Stimulated activated CD8-positive, alpha-beta memory T cell treated with anti-CD3 and anti-CD28 coated beads, Interleukin-12 subunit alpha, Interleukin-12 subunit beta, amount 100 ng/mL, for 24 hours (primary cell): ENCODE results near the gene PRR19.
"Not testable (repeated sequence)": the region's sequence is repeated elsewhere in the genome, so short reads cannot be mapped to it uniquely, and the experiment has no call there.

ENCODE experiments used
- DNase-seq: peaks from one replicate; pipeline ENCODE4 v3.0.0-alpha.2; 2020; ENCODE audit errors: extremely low read depth

Gene PRR19

DNA sequence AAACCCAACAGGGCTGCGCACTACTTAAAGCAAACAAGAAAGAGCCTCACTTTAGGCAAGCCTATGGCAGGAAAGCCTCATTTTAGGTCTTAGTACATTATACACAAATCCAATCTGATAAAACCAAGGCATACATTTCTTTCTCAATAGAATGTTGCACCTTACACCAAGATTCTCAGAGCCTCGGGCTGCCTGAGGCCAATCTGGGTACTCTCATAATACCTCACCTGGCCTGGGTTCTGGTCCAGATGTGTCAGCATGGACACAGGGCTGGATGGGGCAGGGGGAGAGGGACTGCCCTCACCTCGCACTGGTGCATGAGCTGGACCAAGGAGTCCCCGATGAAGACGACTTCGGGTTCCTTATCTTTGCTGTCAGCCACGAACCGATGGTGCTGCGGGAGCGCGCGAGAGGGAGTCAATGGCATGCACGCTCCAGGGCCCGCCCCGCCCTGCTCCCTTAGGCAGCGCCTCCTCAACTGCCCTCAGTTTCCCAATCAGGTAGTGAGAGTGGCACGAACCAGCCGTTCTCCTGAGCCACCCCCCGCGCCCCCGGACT lies at the start of gene PRR19:
PRR19 (plus strand) TSS at position 487 of the 558 bp plus-strand sequence. CDS start 7,453 bp downstream, outside the sequence.
- DNase-seq: no peak

DNA sequence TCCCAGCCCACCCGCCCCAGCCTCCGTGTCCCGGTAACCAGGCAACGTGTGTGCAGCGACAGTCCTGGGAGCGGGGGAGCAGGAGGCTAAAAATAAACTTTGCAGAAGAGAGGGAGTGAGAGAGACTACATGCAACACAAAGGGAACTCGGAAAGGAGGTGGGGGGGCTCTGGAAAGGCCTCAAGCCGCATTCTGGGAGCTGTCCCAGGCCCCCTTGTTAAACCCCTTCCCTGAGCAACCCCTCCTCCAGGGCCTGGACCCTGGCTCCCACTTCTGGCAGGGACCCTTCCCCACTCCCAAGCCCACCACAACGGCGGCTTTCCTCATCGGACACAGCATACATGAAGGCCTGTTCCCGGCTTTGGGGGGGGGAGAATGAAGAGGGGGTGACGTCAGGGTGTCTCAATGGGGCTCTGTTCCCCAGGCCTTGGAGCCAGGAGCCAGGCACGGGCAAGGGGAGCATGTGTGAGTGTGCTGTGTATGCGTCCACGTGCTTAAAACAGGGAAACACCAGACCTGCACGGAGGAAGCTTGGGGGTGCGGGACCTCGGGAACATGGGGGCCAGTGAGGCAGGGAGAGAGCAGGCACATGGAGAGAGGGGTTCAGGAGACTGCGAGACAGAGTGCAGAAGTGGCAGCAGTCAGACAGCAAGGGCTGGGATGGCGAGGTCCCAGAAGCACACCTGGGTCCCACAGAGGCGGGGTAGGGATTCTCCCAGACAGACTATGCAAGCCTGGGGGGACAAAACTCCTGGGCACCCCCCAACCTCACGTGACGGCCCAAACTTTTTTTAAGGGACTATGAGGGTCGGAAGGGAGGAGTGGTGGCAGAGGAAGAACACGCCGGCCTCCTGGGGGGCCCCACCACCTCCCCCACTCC lies 49.3 kb upstream of the PRR19 start:
- no peak for DNase-seq

DNA sequence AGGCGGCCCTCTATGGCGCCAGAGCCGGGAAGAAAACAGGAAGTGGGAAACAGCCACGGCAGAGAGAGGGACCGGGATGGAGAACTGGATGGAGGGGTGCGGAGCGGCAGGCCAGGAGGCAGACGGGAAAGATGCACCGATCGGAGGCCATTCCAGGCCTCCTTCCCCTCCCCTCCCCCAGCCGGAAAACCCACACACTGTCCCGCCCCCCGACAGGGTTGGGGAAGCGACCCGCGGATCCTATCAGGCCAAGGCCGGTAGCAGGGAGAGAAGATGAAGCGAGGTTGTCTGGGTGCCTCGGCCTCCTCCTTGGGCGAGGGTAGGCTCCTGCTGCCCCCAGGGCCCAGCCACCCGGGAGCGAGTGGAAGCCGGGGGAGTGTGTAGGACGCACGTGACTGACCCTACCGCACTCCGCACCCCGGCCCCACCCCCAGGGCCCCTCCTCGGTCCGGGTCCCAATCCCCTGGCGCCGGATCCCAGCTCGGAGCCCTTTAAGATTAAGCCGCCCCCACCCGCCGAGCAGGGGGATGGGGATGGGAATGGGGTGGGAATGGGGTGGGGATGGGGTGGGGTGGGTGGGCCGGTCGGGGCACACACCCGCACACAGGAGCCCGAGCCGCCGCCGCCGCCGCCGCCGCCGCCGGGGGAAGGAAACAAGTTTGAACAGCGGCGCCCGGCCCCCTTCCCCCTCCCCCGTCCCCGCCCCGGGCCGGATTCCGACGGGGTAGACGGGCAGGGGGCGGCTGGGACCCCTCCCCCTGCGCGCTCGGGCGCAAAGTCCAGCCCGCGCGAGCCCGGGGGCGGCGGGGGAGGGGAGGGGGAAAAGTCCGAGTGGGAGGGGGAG lies 48.5 kb upstream of the PRR19 start:
- DNase-seq: peak; percentile 32

GRCh38 chr19:42254089-42254849 lies 47.7 kb upstream of the PRR19 start:
- DNase-seq: peak; percentile 51

- peak; percentile 83 for DNase-seq
Measured at GRCh38 chr19:42254850-42255765, 46.8 kb upstream of the PRR19 start, which contains the start of gene ERF. ERF (minus strand) TSS chr19:42255128; CDS start chr19:42254999, 129 bp downstream.

DNA sequence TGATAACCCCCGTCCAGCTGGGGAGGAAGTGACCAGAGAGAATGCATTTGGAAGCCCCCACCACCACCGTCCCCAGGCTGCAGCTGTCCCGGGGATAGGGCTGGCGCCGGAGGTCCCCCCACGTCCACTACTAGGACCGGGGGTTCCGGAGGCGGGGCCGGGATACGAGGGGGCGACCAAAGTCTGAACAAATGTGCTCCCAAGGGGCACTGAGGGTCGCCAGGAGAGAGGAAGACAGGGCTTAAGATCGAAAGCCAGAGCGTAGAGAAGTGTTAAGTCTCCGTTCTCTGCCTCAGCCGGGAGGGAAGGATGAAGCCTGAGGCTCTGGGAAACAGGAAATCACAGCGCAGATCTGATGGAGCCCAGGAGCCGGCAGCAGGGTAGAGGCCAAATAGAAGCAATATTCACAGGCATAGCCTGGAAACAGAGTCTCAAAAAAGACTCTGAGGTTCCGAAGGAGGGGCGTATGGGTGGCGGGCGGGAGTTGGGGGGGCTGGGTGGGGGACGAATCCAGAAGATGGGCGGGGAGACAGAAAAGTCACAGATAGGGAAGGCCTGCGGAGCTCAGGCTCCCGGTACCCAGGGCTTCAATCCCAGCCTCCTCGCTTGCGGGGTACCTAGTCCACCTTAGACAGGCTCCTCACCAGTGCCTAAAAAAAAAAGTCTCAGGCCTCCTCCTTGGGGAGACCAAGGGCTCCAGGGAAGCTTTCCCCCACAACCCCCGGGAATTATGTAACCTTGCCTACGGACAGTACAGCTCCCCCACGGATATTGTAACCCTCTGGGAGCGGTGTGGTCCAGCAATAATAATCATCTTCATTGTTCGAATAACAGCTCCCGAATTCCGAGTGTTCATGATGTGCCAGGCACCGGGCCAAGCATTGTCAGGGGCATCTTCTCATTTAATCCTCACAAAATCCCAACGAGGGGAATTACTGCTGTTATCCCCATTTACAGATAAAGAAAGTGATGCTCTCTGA lies 45.9 kb upstream of the PRR19 start:
- no peak for DNase-seq

- not testable (repeated sequence) for DNase-seq
Measured at GRCh38 chr19:42257842-42258241, 44.1 kb upstream of the PRR19 start.

GRCh38 chr19:42261763-42262162 lies 40.2 kb upstream of the PRR19 start:
- no peak for DNase-seq

DNA sequence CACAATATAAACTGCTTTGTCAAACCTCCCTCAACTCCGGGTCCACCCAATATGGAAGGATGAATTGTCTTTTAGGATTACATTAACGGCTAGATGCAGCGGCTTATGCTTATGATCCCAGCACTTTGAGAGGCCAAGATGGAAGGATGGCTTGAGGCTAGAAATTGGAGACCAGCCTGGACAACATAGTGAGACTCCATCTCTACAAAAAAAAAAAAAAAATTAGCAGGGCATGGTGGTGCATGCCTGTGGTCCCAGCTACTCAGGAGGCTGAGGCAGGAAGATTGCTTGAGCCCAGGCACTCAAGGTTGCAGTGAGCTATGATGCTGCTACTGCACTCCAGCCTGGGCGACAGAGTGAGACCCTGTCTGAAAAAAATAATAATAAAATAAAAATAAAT lies 35.8 kb upstream of the PRR19 start:
- DNase-seq: not testable (repeated sequence)

- DNase-seq: not testable (repeated sequence)
Measured at GRCh38 chr19:42266928-42267603, 34.9 kb upstream of the PRR19 start.

DNA sequence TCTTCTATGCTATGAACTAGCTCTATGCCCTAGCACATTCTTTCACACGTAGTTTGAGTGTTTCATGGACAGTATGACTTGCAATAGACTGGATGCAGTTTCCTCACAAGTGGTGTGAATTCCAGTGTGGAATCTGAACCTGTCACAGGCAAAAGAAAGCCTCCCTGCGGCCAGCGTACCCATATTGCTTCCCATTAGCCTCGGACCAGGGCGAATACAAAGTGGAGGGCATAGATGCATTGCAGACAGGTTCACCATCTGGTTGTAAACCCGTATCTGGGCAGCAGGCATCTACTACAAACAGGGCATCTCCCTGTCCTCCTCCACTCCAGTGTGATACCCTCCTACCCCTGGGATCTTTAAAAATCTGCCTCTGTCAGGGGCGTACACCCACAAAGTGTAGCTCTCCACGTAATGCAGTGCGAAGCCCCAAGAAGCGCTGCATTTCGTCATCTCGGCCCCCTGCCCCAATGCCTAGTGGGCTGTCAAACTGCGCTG lies 34.2 kb upstream of the PRR19 start:
- DNase-seq: no peak

- peak; percentile 96 for DNase-seq
Measured at GRCh38 chr19:42268142-42268703, 33.7 kb upstream of the PRR19 start.

DNA sequence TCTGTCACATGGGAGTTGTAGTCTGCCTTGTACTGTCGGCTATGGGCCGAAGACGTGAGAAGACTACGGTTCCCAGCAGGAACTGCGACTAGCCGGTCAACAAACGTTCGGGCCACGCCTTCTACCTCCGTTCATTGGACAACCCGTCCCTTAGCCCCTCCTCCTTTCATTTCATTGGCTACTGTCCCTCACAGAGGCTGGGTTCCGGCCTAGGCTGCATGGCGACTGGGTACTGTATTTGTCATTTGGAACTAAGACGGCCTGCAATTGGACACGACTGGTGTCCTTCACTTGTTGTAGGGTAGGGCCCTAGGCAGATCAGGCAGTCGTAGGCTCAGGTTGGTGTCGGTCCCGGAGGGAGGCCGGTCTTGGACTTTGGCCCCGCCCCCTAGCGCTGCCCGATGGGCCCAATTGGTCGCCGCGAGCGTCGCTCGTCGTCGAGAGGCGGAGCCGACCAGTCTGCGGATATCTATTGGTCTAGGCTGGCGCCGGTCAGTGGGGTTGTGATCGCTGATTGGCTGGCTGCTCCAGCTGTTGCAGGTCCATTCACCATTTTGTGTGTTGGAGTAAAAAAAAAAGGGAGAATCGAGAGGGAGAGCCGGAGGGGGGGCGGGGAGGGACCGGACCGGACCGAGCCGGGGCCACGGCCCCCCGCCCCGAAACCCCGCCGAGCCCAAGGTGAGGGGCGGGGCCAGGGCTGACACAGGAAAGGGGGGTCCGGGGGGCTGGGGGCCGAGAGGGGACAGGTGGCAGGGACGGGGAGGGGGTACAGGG lies 33.0 kb upstream of the PRR19 start, which contains the start of gene CIC:
CIC (plus strand) TSS at position 549 of the 774 bp plus-strand sequence. CDS start 2,532 bp downstream, outside the sequence.
- DNase-seq: peak; percentile 98

- DNase-seq: no peak
Measured at GRCh38 chr19:42269478-42270345, 32.2 kb upstream of the PRR19 start.

DNA sequence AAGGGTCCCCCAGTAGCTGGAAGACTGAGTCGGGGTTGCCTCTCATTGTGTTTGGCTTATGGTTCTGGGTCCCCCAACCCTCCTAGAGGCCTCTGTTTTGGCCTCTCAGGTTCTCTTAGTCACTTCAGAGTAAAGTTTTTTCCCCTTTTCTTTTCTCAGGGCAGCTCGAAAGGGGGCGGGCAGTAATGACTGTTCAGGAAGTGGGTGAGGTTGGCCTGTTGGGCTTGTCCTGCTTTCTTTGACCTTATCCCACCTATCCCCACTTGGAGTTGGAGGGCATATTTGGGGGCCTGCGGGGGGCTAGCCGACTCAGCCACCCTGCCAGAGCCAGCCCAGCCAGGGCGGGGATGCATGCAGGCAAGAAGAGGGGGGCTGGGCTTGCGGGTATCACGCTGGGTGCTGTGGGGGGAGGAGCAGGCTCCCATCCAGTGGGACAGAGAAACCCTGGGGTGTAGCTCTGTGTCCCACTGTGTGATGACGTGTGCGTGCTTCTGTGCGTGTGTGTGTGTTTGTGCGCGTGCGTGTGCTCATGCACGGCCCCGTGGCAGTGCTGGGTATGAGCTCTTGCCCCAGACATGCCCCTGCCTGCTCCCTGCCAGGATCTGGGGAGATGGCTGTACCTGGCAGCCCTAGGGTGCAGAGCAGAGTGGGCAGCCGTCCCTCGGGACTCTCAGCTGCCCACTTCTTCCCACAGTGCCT lies 31.4 kb upstream of the PRR19 start:
- no peak for DNase-seq

- DNase-seq: no peak
Measured at GRCh38 chr19:42271045-42271419, 30.9 kb upstream of the PRR19 start.
